ENCODE results near the gene CLDN20.

- TF ChIP-seq CTCF (IDR thresholded peaks at IDR 0.05) (no peak), POLR2AphosphoS5 (IDR thresholded peaks at IDR 0.05) (peak; percentile 26 to 49), EP300 (IDR thresholded peaks at IDR 0.05) (no peak)
These were observed 35.2 kb upstream of the CLDN20 start for GRCh38 chr6:155228546-155229166.
